Measurements from ENCODE around the gene TFDP1.
"Not testable (repeated sequence)": the region's sequence is repeated elsewhere in the genome, so short reads cannot be mapped to it uniquely, and the experiment has no call there.

The TFDP1 gene

DNA sequence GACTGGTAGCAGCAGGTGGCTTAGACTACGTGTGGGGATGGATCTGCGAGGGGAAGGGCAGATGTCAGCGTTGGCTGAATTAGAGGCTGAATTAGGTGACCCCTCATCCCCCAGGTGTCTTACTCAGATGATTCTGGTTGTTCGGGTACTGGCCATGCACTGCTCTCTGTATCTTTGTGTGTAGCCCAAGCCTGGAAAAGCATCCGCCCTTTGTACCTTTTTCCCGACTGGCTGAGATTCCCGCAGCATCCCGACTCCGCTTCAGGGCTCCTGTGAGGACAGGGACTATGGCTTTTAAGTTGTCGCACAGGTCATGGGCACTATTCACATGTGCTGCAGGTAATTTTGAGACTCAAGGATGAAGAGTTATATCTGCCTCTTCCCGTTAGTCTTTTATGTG lies 7.2 kb downstream of the TFDP1 start:
- Histone ChIP-seq H3K27ac (replicated peaks) (no peak overlapping the region), H3K4me3 (replicated peaks; ENCODE audit: insufficient read depth, low read length) (no peak overlapping the region), H3K27me3 (ENCODE audit: insufficient read depth, poor library complexity, severe bottlenecking) (no peaks in the 10 kb centered on the region)
- TF ChIP-seq, protein P1, sequence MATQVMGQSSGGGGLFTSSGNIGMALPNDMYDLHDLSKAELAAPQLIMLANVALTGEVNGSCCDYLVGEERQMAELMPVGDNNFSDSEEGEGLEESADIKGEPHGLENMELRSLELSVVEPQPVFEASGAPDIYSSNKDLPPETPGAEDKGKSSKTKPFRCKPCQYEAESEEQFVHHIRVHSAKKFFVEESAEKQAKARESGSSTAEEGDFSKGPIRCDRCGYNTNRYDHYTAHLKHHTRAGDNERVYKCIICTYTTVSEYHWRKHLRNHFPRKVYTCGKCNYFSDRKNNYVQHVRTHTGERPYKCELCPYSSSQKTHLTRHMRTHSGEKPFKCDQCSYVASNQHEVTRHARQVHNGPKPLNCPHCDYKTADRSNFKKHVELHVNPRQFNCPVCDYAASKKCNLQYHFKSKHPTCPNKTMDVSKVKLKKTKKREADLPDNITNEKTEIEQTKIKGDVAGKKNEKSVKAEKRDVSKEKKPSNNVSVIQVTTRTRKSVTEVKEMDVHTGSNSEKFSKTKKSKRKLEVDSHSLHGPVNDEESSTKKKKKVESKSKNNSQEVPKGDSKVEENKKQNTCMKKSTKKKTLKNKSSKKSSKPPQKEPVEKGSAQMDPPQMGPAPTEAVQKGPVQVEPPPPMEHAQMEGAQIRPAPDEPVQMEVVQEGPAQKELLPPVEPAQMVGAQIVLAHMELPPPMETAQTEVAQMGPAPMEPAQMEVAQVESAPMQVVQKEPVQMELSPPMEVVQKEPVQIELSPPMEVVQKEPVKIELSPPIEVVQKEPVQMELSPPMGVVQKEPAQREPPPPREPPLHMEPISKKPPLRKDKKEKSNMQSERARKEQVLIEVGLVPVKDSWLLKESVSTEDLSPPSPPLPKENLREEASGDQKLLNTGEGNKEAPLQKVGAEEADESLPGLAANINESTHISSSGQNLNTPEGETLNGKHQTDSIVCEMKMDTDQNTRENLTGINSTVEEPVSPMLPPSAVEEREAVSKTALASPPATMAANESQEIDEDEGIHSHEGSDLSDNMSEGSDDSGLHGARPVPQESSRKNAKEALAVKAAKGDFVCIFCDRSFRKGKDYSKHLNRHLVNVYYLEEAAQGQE (IDR thresholded peaks at IDR 0.05; ENCODE audit: insufficient replicate concordance, low read depth) = no peak
- TF ChIP-seq, protein P2, sequence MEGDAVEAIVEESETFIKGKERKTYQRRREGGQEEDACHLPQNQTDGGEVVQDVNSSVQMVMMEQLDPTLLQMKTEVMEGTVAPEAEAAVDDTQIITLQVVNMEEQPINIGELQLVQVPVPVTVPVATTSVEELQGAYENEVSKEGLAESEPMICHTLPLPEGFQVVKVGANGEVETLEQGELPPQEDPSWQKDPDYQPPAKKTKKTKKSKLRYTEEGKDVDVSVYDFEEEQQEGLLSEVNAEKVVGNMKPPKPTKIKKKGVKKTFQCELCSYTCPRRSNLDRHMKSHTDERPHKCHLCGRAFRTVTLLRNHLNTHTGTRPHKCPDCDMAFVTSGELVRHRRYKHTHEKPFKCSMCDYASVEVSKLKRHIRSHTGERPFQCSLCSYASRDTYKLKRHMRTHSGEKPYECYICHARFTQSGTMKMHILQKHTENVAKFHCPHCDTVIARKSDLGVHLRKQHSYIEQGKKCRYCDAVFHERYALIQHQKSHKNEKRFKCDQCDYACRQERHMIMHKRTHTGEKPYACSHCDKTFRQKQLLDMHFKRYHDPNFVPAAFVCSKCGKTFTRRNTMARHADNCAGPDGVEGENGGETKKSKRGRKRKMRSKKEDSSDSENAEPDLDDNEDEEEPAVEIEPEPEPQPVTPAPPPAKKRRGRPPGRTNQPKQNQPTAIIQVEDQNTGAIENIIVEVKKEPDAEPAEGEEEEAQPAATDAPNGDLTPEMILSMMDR (IDR thresholded peaks at IDR 0.05; ENCODE audit: insufficient read depth, low read length) = no peak
- no peak for TF ChIP-seq GABPA (IDR thresholded peaks at IDR 0.05; ENCODE audit: low read depth)
- DNase-seq (ENCODE audit: low read depth in 1 of 2, low spot score in 1 of 2) = no peak

DNA sequence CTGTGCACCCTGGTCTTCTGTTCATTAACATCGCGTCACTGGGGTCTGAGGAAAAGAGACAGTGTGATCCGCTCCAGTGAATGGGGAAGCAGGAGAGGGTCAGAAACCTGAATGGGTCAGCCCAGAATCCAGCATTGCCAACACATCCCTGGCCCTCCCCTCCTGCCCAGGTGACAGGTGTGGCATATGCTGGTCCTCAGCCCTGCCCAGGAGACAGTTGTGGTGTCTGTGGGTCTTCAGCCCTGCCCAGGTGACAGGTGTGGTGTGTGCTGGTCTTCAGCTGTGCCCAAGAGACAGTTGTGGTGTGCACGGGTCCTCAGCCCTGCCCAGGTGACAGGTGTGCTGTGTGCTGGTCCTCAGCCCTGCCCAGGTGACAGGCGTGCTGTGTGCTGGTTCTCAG lies 8.0 kb downstream of the TFDP1 start:
- H3K27me3 ChIP-seq (ENCODE audit: insufficient read depth, poor library complexity, severe bottlenecking) = no peaks in the 10 kb centered on the region
- TF ChIP-seq, protein P2 (IDR thresholded peaks at IDR 0.05; ENCODE audit: insufficient read depth, low read length) = no peak
- TF ChIP-seq, protein P1 (IDR thresholded peaks at IDR 0.05; ENCODE audit: insufficient replicate concordance, low read depth) = no peak
- TF ChIP-seq SPI1 (IDR thresholded peaks at IDR 0.05; ENCODE audit: borderline replicate concordance, low read depth) (no peak), GABPA (IDR thresholded peaks at IDR 0.05; ENCODE audit: low read depth) (no peak), POLR2AphosphoS5 (IDR thresholded peaks at IDR 0.05; ENCODE audit: low read depth) (no peak)
- no peak for DNase-seq (ENCODE audit: low read depth in 1 of 2, low spot score in 1 of 2)
- no peak overlapping the region for H3K4me3 ChIP-seq (replicated peaks; ENCODE audit: insufficient read depth, low read length)
- no peak overlapping the region for H3K27ac ChIP-seq (replicated peaks)

DNA sequence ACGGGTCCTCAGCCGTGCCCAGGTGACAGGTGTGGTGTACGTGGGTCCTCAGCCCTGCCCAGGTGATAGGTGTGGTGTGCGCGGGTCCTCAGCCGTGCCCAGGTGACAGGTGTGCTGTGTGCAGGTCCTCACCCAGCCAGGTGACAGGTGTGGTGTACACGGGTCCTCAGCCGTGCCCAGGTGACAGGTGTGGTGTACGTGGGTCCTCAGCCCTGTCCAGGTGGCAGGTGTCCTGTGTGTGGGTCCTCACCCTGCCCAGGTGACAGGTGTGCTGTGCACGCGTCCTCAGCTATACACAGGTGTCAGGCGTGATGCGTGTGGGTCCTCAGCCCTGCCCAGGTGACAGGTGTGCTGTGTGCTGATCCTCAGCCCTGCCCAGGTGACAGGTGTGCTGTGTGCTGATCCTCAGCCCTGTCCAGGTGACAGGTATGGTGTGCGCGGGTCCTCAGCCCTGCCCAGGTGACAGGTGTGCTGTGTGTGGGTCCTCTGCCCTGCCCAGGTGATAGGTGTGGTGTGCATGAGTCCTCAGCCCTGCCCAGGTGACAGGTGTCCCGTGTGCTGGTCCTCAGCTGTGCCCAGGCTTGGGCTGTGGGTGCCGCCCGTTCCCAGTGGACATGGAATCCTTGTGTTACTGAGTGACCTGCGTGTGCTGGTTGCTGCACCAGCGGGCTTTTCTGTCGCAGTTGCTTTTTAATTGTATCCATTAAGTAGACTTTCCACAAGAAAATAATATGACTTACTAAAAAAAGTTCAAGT lies 9.7 kb downstream of the TFDP1 start:
- not testable (repeated sequence) for H3K4me3 ChIP-seq (replicated peaks; ENCODE audit: insufficient read depth, low read length); DNase-seq (ENCODE audit: low read depth in 1 of 2, low spot score in 1 of 2); H3K27me3 ChIP-seq (ENCODE audit: insufficient read depth, poor library complexity, severe bottlenecking)

DNA sequence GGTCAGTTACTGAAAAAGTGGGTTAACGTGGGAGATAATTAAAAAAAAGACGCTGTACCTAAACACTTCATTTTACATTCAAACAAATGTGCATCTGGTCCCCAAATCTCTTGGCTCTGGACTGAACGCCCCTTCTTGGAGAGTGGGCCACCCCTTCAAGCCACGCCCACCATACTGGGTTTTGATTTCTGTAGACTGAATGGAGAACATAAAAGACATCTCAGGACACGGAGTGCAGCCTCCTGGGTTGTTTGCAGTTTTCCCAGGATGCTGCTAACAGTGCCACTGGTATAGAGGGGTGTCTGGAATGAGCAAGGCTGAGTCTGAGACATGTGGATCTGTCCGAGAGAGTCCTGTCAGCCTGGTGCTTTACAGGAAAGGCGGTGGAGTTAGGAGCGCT lies 10.6 kb downstream of the TFDP1 start:
- Histone ChIP-seq H3K27ac (replicated peaks) (no peak overlapping the region), H3K27me3 (ENCODE audit: insufficient read depth, poor library complexity, severe bottlenecking) (no peaks in the 10 kb centered on the region), H3K4me3 (replicated peaks; ENCODE audit: insufficient read depth, low read length) (no peak overlapping the region)
- TF ChIP-seq, protein P2 (IDR thresholded peaks at IDR 0.05; ENCODE audit: insufficient read depth, low read length) = no peak
- TF ChIP-seq SPI1 (IDR thresholded peaks at IDR 0.05; ENCODE audit: borderline replicate concordance, low read depth) (no peak), POLR2AphosphoS5 (IDR thresholded peaks at IDR 0.05; ENCODE audit: low read depth) (no peak)
- DNase-seq (ENCODE audit: low read depth in 1 of 2, low spot score in 1 of 2) = no peak

More for the DNA sequence above, 9.7 kb downstream of the TFDP1 start:
- H3K27ac ChIP-seq (replicated peaks) = not testable (repeated sequence)

Measured in HL-60 (cell line).